NB4 (cell line): ENCODE data around the gene GPATCH8.

Experiments
- DNase-seq: peaks from one replicate; pipeline ENCODE4 v3.0.0; 2010; ENCODE audit warnings: low read depth
- H3K4me3 ChIP-seq: one replicate; pipeline ENCODE4 v1.5.1; 2011; ENCODE audit warnings: mild to moderate bottlenecking, low read depth, low read length, moderate library complexity
- MYC ChIP-seq: IDR thresholded peaks from 2 replicates; pipeline ENCODE4 v1.6.1; 2011; ENCODE audit warnings: low read depth, low read length
- POLR2A ChIP-seq: IDR thresholded peaks from 2 replicates; pipeline ENCODE4 v1.6.1; 2011; ENCODE audit warnings: mild to moderate bottlenecking; ENCODE audit not compliant: insufficient read length; ENCODE audit errors: extremely low read depth
- TF ChIP-seq, protein P1 (sequence below): IDR thresholded peaks from 2 replicates; pipeline ENCODE4 v1.6.1; 2011; ENCODE audit warnings: low read depth, low read length
- TF ChIP-seq, protein P2 (sequence below): IDR thresholded peaks from one replicate; pipeline ENCODE4 v1.5.1; 2012; ENCODE audit warnings: low read depth, low read length

GPATCH8 gene

DNA sequence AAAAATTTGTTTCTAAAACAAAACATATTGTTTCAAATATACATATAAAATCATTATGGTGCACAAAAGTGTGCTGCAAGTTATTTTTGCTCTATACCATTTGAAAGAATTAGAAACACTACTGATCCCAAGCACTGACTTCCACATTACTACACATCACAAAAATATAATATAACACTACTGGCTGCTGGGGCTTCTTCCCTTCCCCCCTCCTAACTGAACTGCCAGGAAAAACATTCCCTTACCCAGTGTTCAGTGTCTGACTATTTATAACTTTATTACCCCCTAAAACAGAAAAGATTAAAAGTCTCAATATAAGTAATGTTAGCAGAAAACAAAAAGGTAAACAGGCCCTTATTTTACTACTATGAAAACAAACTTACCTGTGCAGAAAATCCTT is 36.9 kb downstream of the GPATCH8 start:
- H3K4me3 ChIP-seq: no peak overlapping the region
- TF ChIP-seq MYC (no peak), POLR2A (no peak)
- TF ChIP-seq, protein P1, sequence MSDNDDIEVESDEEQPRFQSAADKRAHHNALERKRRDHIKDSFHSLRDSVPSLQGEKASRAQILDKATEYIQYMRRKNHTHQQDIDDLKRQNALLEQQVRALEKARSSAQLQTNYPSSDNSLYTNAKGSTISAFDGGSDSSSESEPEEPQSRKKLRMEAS: no peak
- TF ChIP-seq, protein P2, sequence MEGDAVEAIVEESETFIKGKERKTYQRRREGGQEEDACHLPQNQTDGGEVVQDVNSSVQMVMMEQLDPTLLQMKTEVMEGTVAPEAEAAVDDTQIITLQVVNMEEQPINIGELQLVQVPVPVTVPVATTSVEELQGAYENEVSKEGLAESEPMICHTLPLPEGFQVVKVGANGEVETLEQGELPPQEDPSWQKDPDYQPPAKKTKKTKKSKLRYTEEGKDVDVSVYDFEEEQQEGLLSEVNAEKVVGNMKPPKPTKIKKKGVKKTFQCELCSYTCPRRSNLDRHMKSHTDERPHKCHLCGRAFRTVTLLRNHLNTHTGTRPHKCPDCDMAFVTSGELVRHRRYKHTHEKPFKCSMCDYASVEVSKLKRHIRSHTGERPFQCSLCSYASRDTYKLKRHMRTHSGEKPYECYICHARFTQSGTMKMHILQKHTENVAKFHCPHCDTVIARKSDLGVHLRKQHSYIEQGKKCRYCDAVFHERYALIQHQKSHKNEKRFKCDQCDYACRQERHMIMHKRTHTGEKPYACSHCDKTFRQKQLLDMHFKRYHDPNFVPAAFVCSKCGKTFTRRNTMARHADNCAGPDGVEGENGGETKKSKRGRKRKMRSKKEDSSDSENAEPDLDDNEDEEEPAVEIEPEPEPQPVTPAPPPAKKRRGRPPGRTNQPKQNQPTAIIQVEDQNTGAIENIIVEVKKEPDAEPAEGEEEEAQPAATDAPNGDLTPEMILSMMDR: no peak
- DNase-seq: no peak

DNA sequence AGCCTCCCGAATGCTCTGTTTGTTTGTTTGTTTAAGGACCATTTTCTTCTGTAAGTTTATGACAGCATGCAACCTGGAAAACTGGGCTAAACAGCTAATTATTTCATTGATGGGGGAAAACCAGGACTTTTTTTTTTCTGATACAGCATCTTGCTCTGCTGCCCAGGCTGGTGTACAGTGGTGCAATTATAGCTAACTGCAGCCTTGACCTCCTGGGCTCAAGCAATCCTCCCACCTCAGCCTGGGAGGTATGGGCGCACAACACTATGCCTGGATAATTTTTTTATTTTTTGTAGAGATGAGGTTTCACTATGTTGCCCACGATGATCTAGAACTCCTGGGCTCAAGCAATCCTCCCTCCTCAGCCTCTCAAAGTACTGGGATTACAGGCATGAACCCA is 37.3 kb downstream of the GPATCH8 start:
- no peak for TF ChIP-seq POLR2A
- no peak for TF ChIP-seq MYC
- TF ChIP-seq, protein P2: no peak
- TF ChIP-seq, protein P1: no peak
- no peak for DNase-seq
- no peak overlapping the region for H3K4me3 ChIP-seq

DNA sequence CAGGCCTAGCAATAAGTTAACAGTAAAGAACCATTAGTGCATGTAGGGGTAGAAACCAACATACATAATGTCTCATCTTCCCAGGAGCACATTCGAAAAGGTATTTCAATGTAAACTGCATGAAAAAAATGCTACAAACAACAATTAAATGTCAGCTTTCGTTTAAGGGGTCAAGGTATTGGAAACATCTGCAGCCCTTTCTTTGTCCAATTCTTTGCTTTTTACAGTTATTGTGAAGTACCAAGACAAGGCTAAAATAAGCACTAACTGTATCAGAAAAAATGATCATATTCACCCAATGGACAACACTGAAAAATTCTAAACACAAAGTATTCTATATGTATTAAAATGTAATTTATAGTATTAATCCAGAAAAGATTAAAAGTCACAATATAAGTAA is 37.9 kb downstream of the GPATCH8 start:
- no peak overlapping the region for H3K4me3 ChIP-seq
- TF ChIP-seq, protein P2: no peak
- TF ChIP-seq MYC (no peak), POLR2A (no peak)
- TF ChIP-seq, protein P1: no peak
- DNase-seq: no peak

DNA sequence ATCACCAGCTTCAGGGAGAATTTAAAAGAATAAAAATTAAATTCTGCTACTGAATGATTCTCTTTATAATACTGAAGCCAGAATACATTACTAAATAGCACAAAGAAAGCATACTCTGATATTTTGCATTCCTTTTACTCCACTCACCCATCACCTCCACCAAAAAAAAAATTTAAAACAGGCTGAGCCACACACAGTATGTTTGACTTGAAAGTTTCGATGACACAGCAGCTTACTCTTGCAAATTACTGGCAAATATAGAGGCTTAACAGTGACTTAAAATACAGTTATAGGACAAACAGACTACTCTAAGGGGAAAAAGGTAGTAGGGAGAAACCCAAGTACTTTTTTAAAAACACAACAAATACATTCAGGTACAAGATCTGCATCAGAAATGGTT is 39.2 kb downstream of the GPATCH8 start:
- no peak for TF ChIP-seq POLR2A
- no peak for TF ChIP-seq MYC
- TF ChIP-seq, protein P1: no peak
- TF ChIP-seq, protein P2: no peak
- no peak overlapping the region for H3K4me3 ChIP-seq
- no peak for DNase-seq

DNA sequence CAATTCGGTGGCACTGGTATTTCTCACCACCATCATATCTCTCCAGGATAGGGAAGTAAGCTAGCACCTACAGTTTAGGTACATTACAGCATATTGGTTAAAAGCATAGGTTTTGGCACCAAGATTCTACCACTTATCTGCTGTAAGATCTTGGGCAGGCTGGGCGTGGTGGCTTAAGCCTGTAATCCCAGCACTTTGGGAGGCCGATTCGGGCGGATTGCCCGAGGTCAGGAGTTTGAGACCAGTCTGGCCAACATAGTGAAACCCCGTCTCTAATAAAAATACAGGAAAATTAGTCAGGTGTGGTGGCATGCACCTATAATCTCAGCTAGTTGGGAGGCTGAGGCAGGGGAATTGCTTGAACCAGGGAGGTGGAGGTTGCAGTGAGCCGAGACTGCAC is 51.4 kb downstream of the GPATCH8 start:
- DNase-seq: no peak
- H3K4me3 ChIP-seq: no peak overlapping the region
- TF ChIP-seq POLR2A (no peak), MYC (no peak)
- TF ChIP-seq, protein P1: no peak
- TF ChIP-seq, protein P2: no peak

DNA sequence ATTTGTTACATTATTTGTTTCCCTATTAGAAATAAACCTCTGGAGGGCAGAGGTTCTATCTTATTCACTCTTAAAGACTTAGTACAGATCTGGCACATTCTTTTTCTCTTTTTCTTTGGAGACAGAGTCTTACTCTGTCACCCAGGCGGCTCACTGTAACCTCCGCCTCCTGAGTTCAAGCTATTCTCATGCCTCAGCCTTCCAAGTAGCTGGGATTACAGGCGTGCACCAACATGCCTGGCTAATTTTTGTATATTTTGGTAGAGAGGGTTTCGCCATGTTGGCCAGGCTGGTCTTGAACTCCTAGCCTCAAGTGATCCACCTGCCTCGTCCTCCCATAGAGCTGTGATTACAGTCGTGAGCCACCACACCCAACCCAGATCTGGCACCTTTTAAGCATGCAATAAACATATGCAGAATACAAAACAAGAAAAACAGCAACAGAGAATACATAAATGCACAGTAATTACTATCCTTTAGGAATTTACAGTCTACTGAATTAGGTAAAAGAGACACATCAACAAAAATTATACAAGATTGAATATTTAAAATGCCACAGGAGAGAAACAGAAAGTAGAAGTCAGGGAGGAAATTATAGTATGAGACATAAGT is 52.1 kb downstream of the GPATCH8 start:
- DNase-seq: no peak
- TF ChIP-seq, protein P1: no peak
- TF ChIP-seq MYC: no peak
- TF ChIP-seq POLR2A: no peak
- TF ChIP-seq, protein P2: no peak
- no peak overlapping the region for H3K4me3 ChIP-seq
